CD4-positive, CD25-positive, alpha-beta regulatory T cell (primary cell): Measurements from ENCODE around the gene PRR29. TPM values are rescaled to one million over a fixed set of nuclear protein-coding genes. Genes with fewer than 3 reads are reported as not detected.

Experiments
- ATAC-seq, 2 donors: fragments of 150-1000 bp; cut with Tn5 transposase; one replicate each; pipeline ENCODE4 v1.10.0; 2021; ENCODE audit warnings: low read depth in 2 of 2, moderate number of reproducible peaks in 2 of 2, moderate library complexity in 1 of 2
- DNase-seq, 3 donors: peaks; one replicate each; pipeline versions ENCODE4 v3.0.0 to v3.0.0-alpha.2; 2012 to 2022; ENCODE audit warnings: mixed read lengths in 1 of 3
- H3K27ac ChIP-seq: one replicate; pipeline ENCODE4 v1.7.0; 2013; ENCODE audit warnings: mild to moderate bottlenecking, low read length; ENCODE audit not compliant: insufficient read depth, poor library complexity, severe bottlenecking
- H3K27me3 ChIP-seq: one replicate; pipeline ENCODE4 v1.7.0; 2013; ENCODE audit warnings: low read length; ENCODE audit not compliant: control insufficient read depth, insufficient read depth
- H3K36me3 ChIP-seq: one replicate; pipeline ENCODE4 v1.7.0; 2013; ENCODE audit warnings: mild to moderate bottlenecking, low read length, moderate library complexity; ENCODE audit not compliant: control insufficient read depth, insufficient read depth
- H3K4me1 ChIP-seq: 2 replicates; pipeline ENCODE4 v1.7.0; 2013; ENCODE audit warnings: mild to moderate bottlenecking, low read length; ENCODE audit not compliant: insufficient read depth, control insufficient read depth, poor library complexity, severe bottlenecking
- H3K4me3 ChIP-seq: one replicate; pipeline ENCODE4 v1.7.0; 2013; ENCODE audit warnings: low read depth, mild to moderate bottlenecking, low read length, moderate library complexity
- H3K9me3 ChIP-seq, 2 experiments: 1 replicate in 1 of 2; 2 replicates in 1 of 2; pipeline ENCODE4 v1.7.0; 2013; ENCODE audit warnings: low read length in 2 of 2, mild to moderate bottlenecking in 1 of 2, moderate library complexity in 1 of 2; ENCODE audit not compliant: control insufficient read depth in 2 of 2
- H3K27ac Mint-ChIP-seq, 3 donors: one replicate each; pipeline ENCODE4 v1.8.0; 2020 to 2022; ENCODE audit warnings: mild to moderate bottlenecking in 3 of 3, mixed read lengths in 3 of 3, moderate library complexity in 2 of 3
- H3K27me3 Mint-ChIP-seq: one replicate; pipeline ENCODE4 v1.8.0; 2022; ENCODE audit warnings: mild to moderate bottlenecking, mixed read lengths
- H3K36me3 Mint-ChIP-seq: one replicate; pipeline ENCODE4 v1.8.0; 2020; ENCODE audit warnings: mixed read lengths
- H3K4me1 Mint-ChIP-seq, 4 donors: one replicate each; pipeline ENCODE4 v1.8.0; 2020 to 2022; ENCODE audit warnings: mixed read lengths in 4 of 4, mild to moderate bottlenecking in 1 of 4
- H3K4me3 Mint-ChIP-seq, 4 donors: one replicate each; pipeline ENCODE4 v1.8.0; 2020 to 2022; ENCODE audit warnings: mild to moderate bottlenecking in 4 of 4, mixed read lengths in 4 of 4, moderate library complexity in 3 of 4
- H3K9me3 Mint-ChIP-seq, 7 donors: one replicate each; pipeline ENCODE4 v1.8.0; 2020 to 2022; ENCODE audit warnings: mixed read lengths in 7 of 7, mild to moderate bottlenecking in 3 of 7, moderate library complexity in 2 of 7
- polyA plus RNA-seq, 4 donors: library from polyadenylated mRNA; unstranded; fragments of 300-500 nt; fragmentation: Illumina TruSeq; gene quantifications; one replicate each; pipeline ENCODE4 v1.2.3, GENCODE V29; 2021
- total RNA-seq: library from RNA; stranded (reverse); gene quantifications from one replicate; pipeline ENCODE4 v1.2.3, GENCODE V29; 2022

Gene PRR29
- total and polyA plus RNA-seq, 5 donors from 2014 or later = 0.52 to 6.9 (median 6.0) TPM

GRCh38 chr17:63956296-63956920 lies 41.7 kb upstream of the PRR29 start:
- H3K27ac Mint-ChIP-seq = peak overlapping the region in 2 of 3 donors; percentile 65 to 94
- peaks cover 0 to 34% (median 11%) of the 10 kb centered on the region in 4 donors for H3K4me1 Mint-ChIP-seq
- Histone ChIP-seq H3K9me3 (no peaks in the 10 kb centered on the region), H3K4me3 (no peak overlapping the region), H3K36me3 (no peaks in the 10 kb centered on the region), H3K27ac (no peak overlapping the region), H3K27me3 (no peaks in the 10 kb centered on the region), H3K4me1 (peaks cover 19% of the 10 kb centered on the region)
- no peaks in the 10 kb centered on the region for H3K9me3 Mint-ChIP-seq
- H3K36me3 Mint-ChIP-seq = no peaks in the 10 kb centered on the region
- peaks cover 6% of the 10 kb centered on the region for H3K27me3 Mint-ChIP-seq
- no peak overlapping the region for H3K4me3 Mint-ChIP-seq
- ATAC-seq = no peak
- no peak for DNase-seq

- no peaks in the 10 kb centered on the region for H3K36me3 Mint-ChIP-seq
- DNase-seq (no peak), ATAC-seq (no peak)
- no peak overlapping the region for H3K27ac ChIP-seq
- no peak overlapping the region for H3K27ac Mint-ChIP-seq
- H3K4me1 Mint-ChIP-seq = peaks cover 0 to 16% (median 1%) of the 10 kb centered on the region in 4 donors
- H3K4me3 ChIP-seq = no peak overlapping the region
- H3K4me3 Mint-ChIP-seq = no peak overlapping the region
- peaks cover 4% of the 10 kb centered on the region for H3K4me1 ChIP-seq
- no peaks in the 10 kb centered on the region for H3K27me3 Mint-ChIP-seq
- H3K27me3 ChIP-seq = no peaks in the 10 kb centered on the region
- H3K9me3 Mint-ChIP-seq = no peaks in the 10 kb centered on the region
- no peaks in the 10 kb centered on the region for H3K9me3 ChIP-seq
- H3K36me3 ChIP-seq = no peaks in the 10 kb centered on the region
These were observed 38.1 kb upstream of the PRR29 start for GRCh38 chr17:63960006-63960405.

- Histone ChIP-seq H3K27ac (no peak overlapping the region), H3K9me3 (no peaks in the 10 kb centered on the region), H3K36me3 (no peaks in the 10 kb centered on the region), H3K4me1 (peaks cover 4% of the 10 kb centered on the region), H3K4me3 (no peak overlapping the region), H3K27me3 (no peaks in the 10 kb centered on the region)
- H3K4me1 Mint-ChIP-seq = peaks cover 0 to 14% (median 1%) of the 10 kb centered on the region in 4 donors
- H3K27ac Mint-ChIP-seq = no peak overlapping the region
- DNase-seq = no peak
- H3K4me3 Mint-ChIP-seq = no peak overlapping the region
- no peaks in the 10 kb centered on the region for H3K27me3 Mint-ChIP-seq
- H3K9me3 Mint-ChIP-seq = no peaks in the 10 kb centered on the region
- no peaks in the 10 kb centered on the region for H3K36me3 Mint-ChIP-seq
- ATAC-seq = no peak
These were observed 37.7 kb upstream of the PRR29 start for GRCh38 chr17:63960430-63960829.

- peaks cover 4% of the 10 kb centered on the region for H3K4me1 ChIP-seq
- Mint-ChIP-seq H3K4me3 (peak overlapping the region in 2 of 4 donors; percentile 41 to 55), H3K27ac (no peak overlapping the region), H3K9me3 (peaks cover 0 to 1% (median 0%) of the 10 kb centered on the region in 7 donors), H3K4me1 (peaks cover 0 to 11% (median 1%) of the 10 kb centered on the region in 4 donors), H3K36me3 (no peaks in the 10 kb centered on the region), H3K27me3 (no peaks in the 10 kb centered on the region)
- peak; percentile 35 to 37 for ATAC-seq
- H3K27ac ChIP-seq = no peak overlapping the region
- H3K27me3 ChIP-seq = no peaks in the 10 kb centered on the region
- H3K4me3 ChIP-seq = no peak overlapping the region
- no peaks in the 10 kb centered on the region for H3K9me3 ChIP-seq
- no peaks in the 10 kb centered on the region for H3K36me3 ChIP-seq
- peak in 2 of 3 donors; percentile 26 to 37 for DNase-seq
These were observed 36.6 kb upstream of the PRR29 start for GRCh38 chr17:63961355-63962212.

- H3K4me3 ChIP-seq = no peak overlapping the region
- peaks cover 0 to 1% (median 0%) of the 10 kb centered on the region in 7 donors for H3K9me3 Mint-ChIP-seq
- peaks cover 0 to 17% (median 4%) of the 10 kb centered on the region in 4 donors for H3K4me1 Mint-ChIP-seq
- H3K36me3 ChIP-seq = no peaks in the 10 kb centered on the region
- DNase-seq (no peak), ATAC-seq (no peak)
- H3K4me1 ChIP-seq = peaks cover 4% of the 10 kb centered on the region
- H3K27ac Mint-ChIP-seq = peak overlapping the region in 1 of 3 donors; percentile 75
- peak overlapping the region in 1 of 4 donors; percentile 41 for H3K4me3 Mint-ChIP-seq
- H3K27me3 ChIP-seq = no peaks in the 10 kb centered on the region
- H3K27me3 Mint-ChIP-seq = no peaks in the 10 kb centered on the region
- H3K27ac ChIP-seq = no peak overlapping the region
- no peaks in the 10 kb centered on the region for H3K36me3 Mint-ChIP-seq
- no peaks in the 10 kb centered on the region for H3K9me3 ChIP-seq
These were observed 35.8 kb upstream of the PRR29 start for GRCh38 chr17:63962298-63962744.

- no peaks in the 10 kb centered on the region for H3K27me3 ChIP-seq
- Mint-ChIP-seq H3K27me3 (no peaks in the 10 kb centered on the region), H3K36me3 (no peaks in the 10 kb centered on the region), H3K9me3 (peaks cover 0 to 1% (median 0%) of the 10 kb centered on the region in 7 donors), H3K4me3 (no peak overlapping the region), H3K27ac (no peak overlapping the region), H3K4me1 (peaks cover 0 to 18% (median 4%) of the 10 kb centered on the region in 4 donors)
- H3K27ac ChIP-seq = no peak overlapping the region
- no peaks in the 10 kb centered on the region for H3K9me3 ChIP-seq
- H3K4me1 ChIP-seq = peaks cover 4% of the 10 kb centered on the region
- no peaks in the 10 kb centered on the region for H3K36me3 ChIP-seq
- ATAC-seq = no peak
- no peak for DNase-seq
- no peak overlapping the region for H3K4me3 ChIP-seq
These were observed 35.0 kb upstream of the PRR29 start for GRCh38 chr17:63963123-63963522.

GRCh38 chr17:63966646-63967264 lies 31.4 kb upstream of the PRR29 start:
- Histone ChIP-seq H3K27me3 (no peaks in the 10 kb centered on the region), H3K36me3 (no peaks in the 10 kb centered on the region), H3K9me3 (no peaks in the 10 kb centered on the region), H3K27ac (no peak overlapping the region), H3K4me3 (no peak overlapping the region), H3K4me1 (no peaks in the 10 kb centered on the region)
- Mint-ChIP-seq H3K27me3 (no peaks in the 10 kb centered on the region), H3K27ac (peak overlapping the region in 2 of 3 donors; percentile 1 to 12), H3K4me1 (peaks cover 0 to 16% (median 4%) of the 10 kb centered on the region in 4 donors), H3K36me3 (no peaks in the 10 kb centered on the region), H3K4me3 (no peak overlapping the region), H3K9me3 (peaks cover 0 to 1% (median 0%) of the 10 kb centered on the region in 7 donors)
- ATAC-seq (peak; percentile 48 to 77), DNase-seq (peak in 1 of 3 donors; percentile 48)
